Measurements from ENCODE around the gene ANAPC10. TPM values are rescaled to one million over a fixed set of nuclear protein-coding genes. Genes with fewer than 3 reads are reported as not detected.

The ANAPC10 gene
- total RNA-seq, 1 donor, result 41.5 TPM

Other genes with a start within 250 kb of the ANAPC10 start
- gene ABCE1, start 115 bp upstream of the ANAPC10 start, total RNA-seq, result 106 and 175 TPM in 2 replicates
- 25.4 and 33.2 TPM in 2 replicates for gene OTUD4, start 82.4 kb upstream of the ANAPC10 start, total RNA-seq

Data from fibroblast of villous mesenchyme (primary cell).